Heart right ventricle (tissue), 16 donors: Measurements from ENCODE around the gene MYRF. TPM values are rescaled to one million over a fixed set of nuclear protein-coding genes. Genes with fewer than 3 reads are reported as not detected.

ENCODE experiments used
- ATAC-seq, 8 donors: fragments of 200-7000 bp; cut with Tn5 transposase; one replicate each; pipeline ENCODE4 v1.9.1; 2020; ENCODE audit warnings: mild to moderate bottlenecking in 8 of 8, moderate library complexity in 8 of 8, moderate number of reproducible peaks in 1 of 8
- DNase-seq, 2 donors: peaks; one replicate each; pipeline ENCODE4 v3.0.0-alpha.2; 2020
- H3K27ac ChIP-seq, 10 donors: fragments of 200-600 bp; sonication (generic) in 2 of 10; one replicate each; pipeline versions ENCODE4 v1.5.0 to v1.8.0; 2020 to 2022; ENCODE audit warnings: mild to moderate bottlenecking in 3 of 10
- H3K27me3 ChIP-seq, 7 donors: fragments of 200-600 bp; one replicate each; pipeline ENCODE4 v1.8.0; 2021 to 2022; ENCODE audit warnings: mild to moderate bottlenecking in 2 of 7
- H3K36me3 ChIP-seq, 9 donors: fragments of 200-600 bp; sonication (generic) in 1 of 9; one replicate each; pipeline versions ENCODE4 v1.5.0 to v1.8.0; 2020 to 2022; ENCODE audit warnings: mild to moderate bottlenecking in 2 of 9
- H3K4me1 ChIP-seq, 9 donors: fragments of 200-600 bp; sonication (generic) in 1 of 9; one replicate each; pipeline versions ENCODE4 v1.5.0 to v1.8.0; 2020 to 2022; ENCODE audit warnings: mild to moderate bottlenecking in 4 of 9
- H3K4me3 ChIP-seq, 10 donors: fragments of 200-600 bp; sonication (generic) in 2 of 10; one replicate each; pipeline versions ENCODE4 v1.5.0 to v1.8.0; 2020 to 2022; ENCODE audit warnings: mild to moderate bottlenecking in 7 of 10, moderate library complexity in 2 of 10
- H3K9me3 ChIP-seq, 11 donors: fragments of 200-600 bp in 10 of 11; sonication (generic) in 2 of 11; one replicate each; pipeline versions ENCODE4 v1.5.0 to v1.8.0; 2013 to 2022; ENCODE audit warnings: mild to moderate bottlenecking in 2 of 11, control low read depth in 1 of 11, moderate library complexity in 1 of 11
- CTCF ChIP-seq, 9 donors: fragments of 200-600 bp; sonication (generic) in 2 of 9; IDR thresholded peaks; one replicate each; pipeline versions ENCODE4 v1.5.0 to v1.8.0; 2021 to 2022; ENCODE audit warnings: antibody characterized with exemption in 9 of 9, mild to moderate bottlenecking in 5 of 9, moderate library complexity in 1 of 9
- WGBS, 2 donors: extraction: QIAGEN DNeasy Blood & Tissue Kit; methylation state at CpG; one replicate each; pipeline ENCODE4 v1.1.7; 2013; ENCODE audit warnings: inconsistent platforms in 1 of 2; 5-methylcytosine and 5-hydroxymethylcytosine counted together
- intact Hi-C, 10 donors: fragments of 100-400 bp; cut with DNase I; formaldehyde crosslinking; loops; one replicate each; pipeline versions ENCODE4 v1.11.1 to v1.14.2; 2022
- polyA plus RNA-seq, 2 donors: library from polyadenylated mRNA; stranded (reverse); fragments of 200-250 nt; gene quantifications; one replicate each; pipeline ENCODE4 v1.2.3, GENCODE V29; 2013
- total RNA-seq, 10 donors: library from RNA; stranded (reverse); fragmentation: NEBNext Ultra II Directional in 3 of 10; extraction: Animal tissue kit (Norgen Biotek cat#: 25700) in 3 of 10; gene quantifications; one replicate each; pipeline versions ENCODE4 v1.2.1 to v1.2.4, GENCODE V29; 2021 to 2023
- donor health status: Arrhythmogenic right ventricular cardiomyopathy.
- donor health status: ischemic (EF 13 %, LVEDD 7.1; RV severe dilation, severe dysfunction).
- donor health status: healthy with polysubstance abuse.
- donor health status: DM: no; HTN: yes; CAD: no.
- donor health status: DM: no; HTN: no; CAD: no.
- donor health status: ischemic (EF 25% LVEDD 6.9; RV normal size, moderate dysfunction).
- donor health status: ischemic (EF 25% LVEDD 5.7; RV mildly dilated, moderate dysfunction).
- donor health status: healthy.
- donor health status: DM: yes; HTN: yes; CAD: no.
- donor health status: Ischemic cardiomyopathy.
- donor health status: ischemic (EF 35%, LVEDD 5.7; RV mildly dilated, moderate dysfunction).
- donor health status: nonischemic (EF 11% LVEDD 7.7; RV severe dilation, severe dysfunction).
- donor health status: DM: yes; HTN: yes; CAD: no.
- donor health status: PGD.
- donor health status: ischemic (EF 29% LVEDD 5.4; RV normal size, mild dysfunction).
- donor health status: nonischemic (EF 23%, LVEDD 6.1; RV moderate dilation, normal function).

MYRF gene
- total and polyA plus RNA-seq, 12 donors = 0.13 to 1.2 (median 0.26) TPM

DNA sequence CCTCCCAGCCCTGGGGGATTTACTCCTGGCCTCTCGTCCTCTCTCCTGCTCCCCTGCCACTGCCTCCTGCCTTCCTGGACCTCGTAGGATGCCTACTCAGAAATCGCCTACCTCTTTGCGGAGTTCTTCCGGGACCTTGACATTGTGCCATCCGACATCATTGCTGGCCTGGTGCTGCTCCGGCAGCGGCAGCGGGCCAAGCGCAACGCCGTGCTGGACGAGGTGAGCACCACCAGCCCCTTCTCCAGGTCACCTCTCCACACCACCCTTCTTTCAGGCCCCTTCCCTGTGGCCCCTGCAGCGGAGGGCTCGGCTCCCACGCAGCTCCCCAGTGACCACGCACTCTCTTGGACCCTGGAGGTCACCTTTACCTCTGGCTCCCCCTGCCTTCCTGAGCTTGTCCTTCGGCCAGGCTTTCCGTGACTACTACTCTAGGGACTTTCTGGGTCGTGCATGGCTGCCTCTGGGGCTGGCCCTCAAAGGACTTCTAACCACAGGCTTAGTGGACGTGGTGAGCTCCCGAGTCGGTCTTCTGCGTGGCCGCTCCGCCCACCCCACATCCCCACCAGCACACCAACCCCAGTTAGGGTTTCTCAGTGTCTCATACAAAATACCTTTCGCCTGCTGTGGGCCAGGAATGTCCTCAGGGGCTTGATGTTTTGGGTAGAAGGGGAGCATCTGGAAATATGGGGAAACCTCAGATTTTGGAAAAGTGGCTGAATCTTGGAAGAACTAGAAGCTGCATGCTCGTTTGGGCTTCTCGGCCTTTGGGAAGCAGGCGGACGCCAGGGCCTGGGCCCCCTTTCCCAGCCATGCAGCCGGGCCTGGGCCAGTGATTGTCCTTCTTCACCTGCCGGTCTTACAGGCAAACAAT is 24.1 kb upstream of the MYRF start:
- Histone ChIP-seq H3K27me3 (no peaks in the 10 kb centered on the region), H3K27ac (peak overlapping the region in 4 of 10 donors; percentile 4 to 41 (median 18)), H3K36me3 (peaks cover 0 to 52% (median 0%) of the 10 kb centered on the region in 9 donors), H3K4me1 (peaks cover 2 to 43% (median 11%) of the 10 kb centered on the region in 9 donors), H3K4me3 (no peak overlapping the region), H3K9me3 (no peaks in the 10 kb centered on the region)
- intact Hi-C loops = no loop called here
- TF ChIP-seq CTCF (IDR thresholded peaks at IDR 0.05) = no peak
- ATAC-seq (no peak), DNase-seq (no peak)
- 90 to 92% methylated on average over 33 of the region's 33 CpGs for WGBS, 2 donors

DNA sequence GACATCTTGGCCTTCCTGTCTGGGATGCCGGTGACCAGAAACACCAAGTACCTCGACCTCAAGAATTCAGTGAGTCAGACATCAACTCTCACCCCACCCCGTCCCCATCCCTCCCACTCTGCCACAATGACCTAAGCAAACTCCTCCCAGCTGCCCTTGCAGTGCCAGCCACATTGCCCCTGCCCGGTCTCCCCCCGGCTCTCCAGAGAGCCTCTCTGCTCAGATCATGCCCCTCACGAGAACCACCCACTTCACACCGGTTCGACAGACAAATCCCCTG is 23.6 kb upstream of the MYRF start:
- no peak for ATAC-seq
- Histone ChIP-seq H3K9me3 (no peaks in the 10 kb centered on the region), H3K4me3 (no peak overlapping the region), H3K27ac (no peak overlapping the region), H3K4me1 (peaks cover 2 to 47% (median 13%) of the 10 kb centered on the region in 9 donors), H3K27me3 (no peaks in the 10 kb centered on the region), H3K36me3 (peaks cover 0 to 48% (median 0%) of the 10 kb centered on the region in 9 donors)
- no peak for TF ChIP-seq CTCF (IDR thresholded peaks at IDR 0.05)
- no peak for DNase-seq
- WGBS, 2 donors = 69 to 79% methylated on average over 8 of the region's 8 CpGs
- intact Hi-C loops = no loop called here

DNA sequence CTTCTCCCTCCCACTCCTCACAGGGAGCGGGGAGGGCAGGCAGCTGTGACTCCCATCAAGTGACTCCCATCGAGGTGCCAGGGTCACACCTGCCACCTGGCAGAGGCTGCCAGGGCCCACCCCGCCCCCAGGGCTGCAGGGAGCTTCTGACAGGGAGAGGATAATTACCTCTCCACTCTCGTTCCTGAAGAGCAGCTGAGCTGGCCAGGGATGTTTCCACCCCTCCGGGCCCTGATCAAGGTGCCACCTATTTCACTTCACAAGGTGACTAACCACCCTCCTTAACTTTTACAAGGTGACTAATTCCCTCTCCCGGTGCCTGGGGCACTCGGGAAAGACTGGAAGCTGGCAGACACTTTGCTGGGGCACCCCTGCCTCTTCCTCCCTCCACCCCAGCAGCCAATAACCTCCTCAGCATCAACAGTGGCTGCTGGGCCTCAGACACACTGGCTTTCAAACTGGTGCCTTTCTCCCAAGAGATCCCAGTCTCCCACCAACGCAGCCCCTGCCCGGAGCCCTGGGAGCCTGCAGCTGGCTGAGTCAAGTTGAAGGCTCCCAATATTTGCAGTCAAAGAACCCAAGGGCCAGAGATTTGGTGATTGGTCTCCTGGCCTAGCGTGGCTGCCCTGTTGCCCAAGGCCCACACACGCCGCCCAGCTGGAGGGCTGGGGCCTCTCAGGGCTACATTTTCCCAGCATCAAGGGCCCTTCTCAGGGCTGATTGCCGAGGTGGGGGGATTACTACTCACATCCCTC is 22.0 kb upstream of the MYRF start:
- ATAC-seq (no peak), DNase-seq (no peak)
- H3K4me1 ChIP-seq = peaks cover 2 to 44% (median 11%) of the 10 kb centered on the region in 9 donors
- WGBS, 2 donors = 79 to 82% methylated on average over 13 of the region's 13 CpGs
- H3K4me3 ChIP-seq = no peak overlapping the region
- no peak for TF ChIP-seq CTCF (IDR thresholded peaks at IDR 0.05)
- intact Hi-C loops = loop anchor here in 2 of 10 donors (5.0 kb wide), 2 partner anchors 33 to 253 kb away; no protein-coding TSS in a partner anchor
- H3K9me3 ChIP-seq = no peaks in the 10 kb centered on the region
- H3K36me3 ChIP-seq = peaks cover 0 to 47% (median 0%) of the 10 kb centered on the region in 9 donors
- H3K27me3 ChIP-seq = no peaks in the 10 kb centered on the region
- no peak overlapping the region for H3K27ac ChIP-seq

DNA sequence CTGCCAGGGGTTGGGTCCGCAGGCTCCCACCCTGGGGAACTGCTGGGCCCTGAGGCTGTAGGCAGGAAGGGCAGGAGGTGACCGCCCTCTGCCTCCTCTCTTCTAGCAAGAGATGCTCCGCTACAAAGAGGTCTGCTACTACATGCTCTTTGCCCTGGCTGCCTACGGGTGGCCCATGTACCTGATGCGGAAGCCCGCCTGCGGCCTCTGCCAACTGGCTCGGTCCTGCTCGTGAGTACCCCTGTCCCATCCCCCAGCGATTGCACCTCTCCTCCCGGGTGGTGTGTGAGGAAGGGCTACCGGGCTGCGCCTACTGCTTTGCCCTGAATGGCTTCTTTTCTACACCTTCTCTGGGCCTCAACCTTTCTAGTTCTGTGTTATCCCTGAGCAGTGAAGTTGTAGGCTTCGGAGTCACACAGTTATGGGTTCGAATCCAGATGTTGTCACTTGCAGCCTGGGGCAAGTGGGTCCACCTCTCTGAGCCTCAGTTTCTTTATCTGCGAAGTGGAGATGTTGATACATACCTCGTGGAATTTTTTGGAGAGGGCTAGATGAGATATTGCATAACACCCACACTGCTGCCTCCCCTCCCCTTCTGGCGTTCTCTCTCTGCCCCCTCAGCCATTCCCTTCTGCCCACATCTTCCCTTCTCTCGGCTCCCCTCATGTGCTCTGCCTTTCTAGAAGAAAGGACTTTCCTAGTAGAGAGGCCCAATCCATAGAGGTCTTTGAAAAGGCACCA is 21.1 kb upstream of the MYRF start:
- WGBS, 2 donors = 85 to 88% methylated on average over 19 of the region's 19 CpGs
- DNase-seq (no peak), ATAC-seq (no peak)
- no peak overlapping the region for H3K27ac ChIP-seq
- no peak for TF ChIP-seq CTCF (IDR thresholded peaks at IDR 0.05)
- H3K36me3 ChIP-seq = peaks cover 0 to 48% (median 9%) of the 10 kb centered on the region in 9 donors
- intact Hi-C loops = loop anchor here in 2 of 10 donors (5.0 kb wide), 2 partner anchors 34 to 254 kb away; no protein-coding TSS in a partner anchor
- H3K27me3 ChIP-seq = no peaks in the 10 kb centered on the region
- H3K9me3 ChIP-seq = no peaks in the 10 kb centered on the region
- H3K4me3 ChIP-seq = no peak overlapping the region
- peaks cover 2 to 44% (median 11%) of the 10 kb centered on the region in 9 donors for H3K4me1 ChIP-seq
